Suppressor macrophage (primary cell): ENCODE data around the gene SPSB1.

Experiments used
- DNase-seq, 4 experiments: peaks; one replicate each; pipeline ENCODE4 v3.0.0-alpha.2; 2020 to 2022

The SPSB1 gene

GRCh38 chr1:9345471-9345870 lies 52.8 kb downstream of the SPSB1 start:
- no peak for DNase-seq

GRCh38 chr1:9345922-9346321 lies 53.2 kb downstream of the SPSB1 start:
- no peak for DNase-seq

- no peak for DNase-seq
Measured at GRCh38 chr1:9346566-9346965, 53.9 kb downstream of the SPSB1 start.

- DNase-seq, result no peak
Measured at GRCh38 chr1:9347095-9347850, 54.6 kb downstream of the SPSB1 start.

- DNase-seq, result no peak
Measured at GRCh38 chr1:9349331-9349851, 56.7 kb downstream of the SPSB1 start.

DNA sequence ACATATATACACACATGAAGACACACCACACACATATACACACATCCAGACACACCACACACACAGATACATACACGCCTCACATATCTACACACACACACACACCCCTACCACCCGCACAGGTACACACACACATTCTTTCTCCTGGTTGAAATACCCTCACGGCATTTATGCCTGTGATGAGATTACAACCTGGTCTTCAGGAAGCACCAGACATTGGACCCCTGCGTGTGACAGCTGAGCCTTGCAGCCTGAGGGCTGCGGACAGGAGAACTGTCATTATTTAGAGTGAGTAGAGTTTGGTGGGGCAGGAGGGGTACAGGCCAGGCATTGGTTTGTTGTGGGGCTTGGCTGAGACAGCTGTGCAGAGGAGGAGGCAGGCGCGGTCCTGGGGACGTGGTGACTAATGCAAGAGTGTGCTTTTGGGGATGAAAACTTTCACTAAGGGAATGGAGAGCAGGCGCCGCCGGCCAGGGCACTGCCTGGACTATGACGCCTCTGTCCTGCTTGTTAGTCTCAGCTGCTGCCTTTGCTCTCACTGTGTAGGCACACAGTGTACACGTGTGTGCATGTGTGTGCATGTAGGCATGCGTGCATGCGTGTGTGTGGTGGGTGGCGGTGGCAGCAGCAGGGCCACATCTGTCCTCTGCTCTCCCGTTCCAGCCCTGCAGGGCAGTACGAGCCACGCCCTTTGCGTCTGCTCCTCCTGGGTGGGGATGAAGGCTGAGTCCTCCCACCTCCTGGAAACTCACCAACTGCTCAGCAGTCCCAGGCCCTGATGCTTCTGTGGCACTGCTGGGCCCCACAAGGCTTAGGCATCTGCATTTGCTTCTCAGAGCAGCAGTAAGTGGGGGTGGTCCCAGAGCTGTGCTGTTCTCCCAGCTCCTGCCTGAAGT lies 57.6 kb downstream of the SPSB1 start:
- no peak for DNase-seq

- no peak for DNase-seq
Measured at GRCh38 chr1:9350960-9351359, 58.3 kb downstream of the SPSB1 start.

GRCh38 chr1:9351654-9352271 lies 59.1 kb downstream of the SPSB1 start:
- no peak for DNase-seq

DNA sequence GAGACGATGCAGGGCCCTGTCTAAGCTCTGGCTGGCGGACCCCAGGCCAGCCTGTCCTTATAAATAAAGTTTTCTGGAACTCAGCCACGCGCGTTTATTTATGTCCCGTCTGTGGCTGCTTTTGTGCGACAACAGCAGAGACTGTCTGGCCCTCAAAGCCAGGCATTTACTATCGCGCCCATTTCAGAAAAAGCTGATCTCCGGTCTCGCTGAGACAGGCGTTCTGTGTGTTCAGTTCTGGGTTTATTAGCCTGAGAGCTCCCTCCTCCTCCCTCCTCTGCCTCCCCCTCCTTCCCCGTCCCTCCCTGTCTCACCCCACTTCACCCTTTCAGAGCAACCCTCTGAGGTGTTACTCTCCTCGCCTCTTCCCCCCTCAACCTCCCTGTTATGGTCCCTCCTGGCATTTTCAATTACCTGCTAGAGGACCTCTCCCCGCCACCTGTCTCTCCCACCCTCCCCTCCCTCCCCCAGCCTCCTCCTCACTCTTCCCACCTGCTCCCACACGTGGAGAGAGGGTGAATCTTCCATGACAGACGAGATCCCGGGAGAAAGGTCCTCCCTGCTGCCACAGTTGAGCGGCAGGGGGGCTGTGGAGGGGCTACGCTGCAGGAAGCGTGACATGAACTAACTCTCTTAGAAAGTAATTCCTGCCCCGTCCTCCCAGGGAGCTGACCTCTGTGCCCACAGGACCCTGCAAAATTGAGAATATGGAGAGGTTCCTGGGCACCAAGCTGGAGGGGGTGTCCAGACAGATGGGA lies 59.9 kb downstream of the SPSB1 start:
- DNase-seq, result no peak

DNA sequence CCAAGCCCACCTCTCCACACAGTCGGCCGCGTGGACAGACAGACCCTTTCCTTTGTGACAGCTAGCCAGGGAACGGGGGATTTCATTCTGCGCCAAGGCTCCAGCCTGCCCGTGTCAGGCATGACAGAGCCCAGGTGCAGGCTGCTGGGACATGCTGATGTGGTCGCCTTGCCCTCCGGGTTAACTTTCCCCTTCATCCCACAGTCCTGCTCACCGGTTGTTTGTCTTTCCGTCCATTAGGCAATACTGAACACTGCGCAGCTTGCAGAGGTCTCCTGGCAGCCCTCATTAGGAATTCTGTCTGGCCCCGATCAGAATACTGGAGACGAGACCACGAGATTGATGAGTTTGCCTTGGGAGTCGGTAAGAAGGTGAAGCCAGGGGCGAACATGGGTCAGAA lies 62.8 kb downstream of the SPSB1 start:
- DNase-seq, result no peak

DNA sequence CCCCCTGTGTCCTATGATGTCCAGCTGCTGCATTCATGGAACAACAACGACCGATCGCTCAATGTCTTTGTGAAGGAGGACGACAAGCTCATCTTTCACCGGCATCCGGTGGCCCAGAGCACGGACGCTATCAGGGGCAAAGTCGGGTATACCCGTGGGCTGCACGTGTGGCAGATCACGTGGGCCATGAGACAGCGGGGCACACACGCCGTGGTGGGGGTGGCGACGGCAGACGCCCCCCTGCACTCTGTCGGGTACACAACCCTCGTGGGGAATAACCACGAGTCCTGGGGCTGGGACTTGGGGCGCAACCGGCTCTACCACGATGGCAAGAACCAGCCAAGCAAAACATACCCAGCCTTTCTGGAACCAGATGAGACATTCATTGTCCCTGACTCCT lies 63.3 kb downstream of the SPSB1 start:
- no peak for DNase-seq

GRCh38 chr1:9356829-9357466 lies 64.3 kb downstream of the SPSB1 start:
- DNase-seq, result no peak

- no peak for DNase-seq
Measured at GRCh38 chr1:9357958-9358357, 65.3 kb downstream of the SPSB1 start.

DNA sequence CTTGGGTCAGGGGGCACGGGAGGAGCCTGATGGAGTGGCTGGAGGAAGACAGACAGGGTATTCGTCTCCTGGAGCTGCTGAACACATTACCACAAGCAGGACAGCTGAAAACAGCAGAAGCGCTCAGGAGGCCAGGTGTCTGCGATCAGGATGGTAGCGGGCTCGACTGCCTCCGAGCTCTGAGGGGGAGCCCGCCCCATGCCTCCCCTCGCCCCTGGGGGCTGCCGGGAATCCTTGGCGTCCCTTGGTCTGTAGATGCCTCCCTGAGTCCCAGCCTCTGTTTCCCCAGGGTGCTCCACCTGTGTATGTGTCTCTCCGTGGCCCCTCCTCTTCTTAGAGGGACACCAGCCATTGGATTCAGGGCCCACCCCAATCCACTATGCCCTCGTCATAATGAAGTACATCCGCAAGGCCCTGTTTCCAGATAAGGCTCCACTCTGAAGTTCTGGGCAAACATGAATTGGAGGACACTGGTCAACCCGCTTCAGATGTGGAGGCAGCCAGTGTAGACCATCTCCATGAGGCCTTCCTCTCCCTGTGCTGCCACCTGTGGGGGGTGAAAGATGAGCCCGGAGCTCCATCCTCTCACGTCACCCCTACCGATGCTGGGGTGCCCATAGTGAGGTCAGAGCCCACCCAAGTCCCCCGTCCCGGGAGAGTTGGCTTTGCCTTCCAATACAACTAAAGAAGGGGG lies 67.8 kb downstream of the SPSB1 start:
- DNase-seq, result no peak

GRCh38 chr1:9361630-9362260 lies 69.1 kb downstream of the SPSB1 start:
- no peak for DNase-seq

DNA sequence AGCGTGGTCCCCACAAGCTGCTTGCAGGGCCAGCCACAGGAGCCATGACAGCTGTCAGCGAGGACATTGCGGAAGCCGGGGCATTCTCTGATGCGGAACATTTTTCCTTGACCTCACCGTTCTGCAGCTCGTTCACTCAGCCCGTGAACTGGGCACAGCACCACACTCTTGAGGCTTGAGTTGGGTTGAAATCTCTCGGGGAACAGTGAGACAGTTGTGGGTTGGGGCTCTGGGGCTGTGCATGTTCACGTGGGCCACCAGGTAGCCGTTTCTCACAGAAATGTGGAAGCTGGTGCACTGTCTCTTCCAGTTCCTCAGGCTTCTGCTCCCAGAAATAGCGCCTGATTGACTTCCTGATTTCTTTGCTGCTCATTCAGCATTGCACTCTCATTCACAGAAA lies 69.8 kb downstream of the SPSB1 start:
- peak; percentile 66 to 81 (median 76) for DNase-seq

DNA sequence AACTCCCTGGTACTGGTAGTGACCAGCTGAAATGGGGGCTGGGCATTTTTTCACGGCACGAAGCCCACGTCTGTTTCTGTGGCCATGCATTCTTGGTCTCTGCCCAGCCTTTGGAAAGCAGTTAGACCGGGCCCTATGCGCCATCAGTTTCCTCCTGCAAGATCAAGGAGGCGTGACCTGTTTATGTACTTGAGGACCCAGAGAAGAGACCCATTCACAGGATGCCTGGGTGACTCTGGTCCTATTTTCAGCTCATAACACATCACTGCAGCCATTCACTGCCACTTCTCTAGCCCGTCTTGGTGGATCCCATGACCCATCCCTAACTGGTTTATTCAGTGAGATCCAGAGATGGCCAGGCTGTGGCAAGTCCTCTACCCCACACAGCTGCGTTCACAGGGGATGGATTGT lies 70.4 kb downstream of the SPSB1 start:
- no peak for DNase-seq

GRCh38 chr1:9366298-9366697 lies 73.6 kb downstream of the SPSB1 start:
- DNase-seq, result no peak

- no peak for DNase-seq
Measured at GRCh38 chr1:9366943-9367780, 74.5 kb downstream of the SPSB1 start.

DNA sequence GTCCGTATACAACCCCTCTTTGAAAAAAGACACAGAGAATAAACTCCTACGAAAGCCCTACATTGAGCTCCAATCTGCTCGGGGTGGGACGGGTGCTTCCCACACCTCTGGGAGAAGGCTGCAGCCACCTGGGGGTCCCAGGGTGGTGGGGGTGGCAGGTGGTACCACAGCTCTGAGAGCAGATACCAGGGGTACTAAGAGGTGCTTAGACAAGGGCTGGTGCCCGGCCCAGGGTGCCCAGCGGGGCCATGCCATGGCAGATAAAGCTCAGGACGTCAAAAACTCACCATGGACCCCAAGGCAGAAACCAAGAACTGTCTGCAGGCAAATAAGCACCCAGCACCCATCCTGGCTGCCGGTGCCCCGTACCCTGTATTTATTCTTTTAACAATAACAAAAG lies 75.1 kb downstream of the SPSB1 start:
- DNase-seq, result no peak
